Common myeloid progenitor, CD34-positive (primary cell): ENCODE results near the gene PSMB4.
"Not testable (repeated sequence)": the region's sequence is repeated elsewhere in the genome, so short reads cannot be mapped to it uniquely, and the experiment has no call there.

Experiments used
- CTCF ChIA-PET: fragments of 350-600 bp; sonication (Branson Sonifier 250); formaldehyde crosslinking; loops from one replicate; lab custom pipeline; 2021; ENCODE audit warnings: antibody characterized with exemption; lab: Charles Lee
- POLR2A ChIA-PET: fragments of 350-600 bp; sonication (Branson Sonifier 250); formaldehyde crosslinking; loops from one replicate; lab custom pipeline; 2021; ENCODE audit warnings: antibody characterized with exemption; lab: Charles Lee
- DNase-seq, 3 donors: peaks; one replicate each; pipeline versions ENCODE4 v3.0.0 to v3.0.0-alpha.2; 2013
- H3K27ac ChIP-seq, 2 experiments: 1 replicate in 1 of 2; 2 replicates in 1 of 2; pipeline ENCODE4 v1.7.0; 2013; ENCODE audit warnings: inconsistent platforms in 2 of 2, low read length in 2 of 2, mild to moderate bottlenecking in 2 of 2, low read depth in 1 of 2, moderate library complexity in 1 of 2; ENCODE audit not compliant: severe bottlenecking in 2 of 2, insufficient read depth in 1 of 2, poor library complexity in 1 of 2
- H3K27me3 ChIP-seq, 5 experiments: replicated peaks in 2 of 5; 1 replicate in 3 of 5; 2 replicates in 2 of 5; pipeline versions ENCODE4 v1.6.1 to v1.7.0; 2013; ENCODE audit warnings: low read length in 4 of 5, mild to moderate bottlenecking in 2 of 5, moderate library complexity in 2 of 5, inconsistent platforms in 1 of 5; ENCODE audit not compliant: insufficient read depth in 5 of 5, control insufficient read depth in 4 of 5
- H3K36me3 ChIP-seq, 4 experiments: 1 replicate in 2 of 4; 2 replicates in 2 of 4; pipeline versions ENCODE4 v1.6.1 to v1.7.0; 2013; ENCODE audit warnings: low read length in 3 of 4, control low read depth in 1 of 4, mild to moderate bottlenecking in 1 of 4; ENCODE audit not compliant: control insufficient read depth in 4 of 4, insufficient read depth in 4 of 4
- H3K4me1 ChIP-seq, 4 experiments: 1 replicate in 3 of 4; 2 replicates in 1 of 4; pipeline versions ENCODE4 v1.6.1 to v1.7.1; 2013; ENCODE audit warnings: low read length in 3 of 4, mild to moderate bottlenecking in 3 of 4, control low read depth in 1 of 4, inconsistent platforms in 1 of 4, moderate library complexity in 1 of 4; ENCODE audit not compliant: control insufficient read depth in 4 of 4, insufficient read depth in 4 of 4; ENCODE audit errors: control extremely low read depth in 1 of 4
- H3K4me3 ChIP-seq, 7 experiments: 1 replicate in 4 of 7; 2 replicates in 3 of 7; pipeline versions ENCODE4 v1.5.1 to v1.7.0; 2013; ENCODE audit warnings: mild to moderate bottlenecking in 7 of 7, low read length in 6 of 7, moderate library complexity in 6 of 7, inconsistent platforms in 2 of 7, low read depth in 2 of 7, control low read depth in 1 of 7; ENCODE audit not compliant: insufficient read depth in 4 of 7, control insufficient read depth in 1 of 7; ENCODE audit errors: extremely low read depth in 1 of 7
- H3K9me3 ChIP-seq, 5 experiments: 1 replicate in 4 of 5; 2 replicates in 1 of 5; pipeline versions ENCODE4 v1.6.1 to v1.7.1; 2013; ENCODE audit warnings: low read length in 4 of 5, mild to moderate bottlenecking in 2 of 5, inconsistent platforms in 1 of 5, low read depth in 1 of 5, moderate library complexity in 1 of 5; ENCODE audit not compliant: control insufficient read depth in 4 of 5, insufficient read depth in 2 of 5; ENCODE audit errors: control extremely low read depth in 1 of 5
- WGBS: methylation state at CpG from one replicate; pipeline ENCODE4 v1.1.5; 2013; ENCODE audit not compliant: insufficient coverage; 5-methylcytosine and 5-hydroxymethylcytosine counted together

PSMB4 gene

DNA sequence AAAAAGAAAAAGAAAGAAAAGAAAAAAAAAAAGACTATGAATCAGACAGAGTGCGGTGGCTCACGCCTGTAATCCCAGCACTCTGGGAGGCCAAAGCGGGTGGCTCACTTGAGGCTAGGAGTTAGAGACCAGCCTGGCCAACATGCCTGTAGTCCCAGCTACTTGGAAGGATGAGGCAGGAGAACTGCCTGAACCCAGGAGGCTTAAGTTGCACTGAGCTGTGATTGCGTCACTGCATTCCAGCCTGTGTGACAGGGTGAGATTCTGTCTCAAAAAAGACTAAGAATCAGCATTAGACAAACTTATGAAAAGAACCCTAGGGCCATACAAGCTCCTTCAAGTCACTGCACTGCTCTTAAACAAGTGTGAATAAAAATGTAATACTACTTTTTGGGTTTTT, 16.9 kb downstream of the PSMB4 start:
- H3K27me3 ChIP-seq = no peaks in the 10 kb centered on the region
- WGBS = 92% methylated on average over 4 of the region's 4 CpGs
- POLR2A ChIA-PET = interaction anchor here (1.3 kb wide), 1 partner anchor 8 kb away, joined by 3 read pairs; no protein-coding TSS in a partner anchor
- peaks cover 15 to 82% (median 48%) of the 10 kb centered on the region in 4 experiments for H3K36me3 ChIP-seq
- no peak for DNase-seq
- CTCF ChIA-PET = interaction anchor here (1.0 kb wide), 1 partner anchor 9 kb away, joined by 3 read pairs; no protein-coding TSS in a partner anchor
- no peak overlapping the region for H3K27ac ChIP-seq
- no peak overlapping the region for H3K4me3 ChIP-seq
- H3K4me1 ChIP-seq = no peaks in the 10 kb centered on the region
- no peaks in the 10 kb centered on the region for H3K9me3 ChIP-seq

DNA sequence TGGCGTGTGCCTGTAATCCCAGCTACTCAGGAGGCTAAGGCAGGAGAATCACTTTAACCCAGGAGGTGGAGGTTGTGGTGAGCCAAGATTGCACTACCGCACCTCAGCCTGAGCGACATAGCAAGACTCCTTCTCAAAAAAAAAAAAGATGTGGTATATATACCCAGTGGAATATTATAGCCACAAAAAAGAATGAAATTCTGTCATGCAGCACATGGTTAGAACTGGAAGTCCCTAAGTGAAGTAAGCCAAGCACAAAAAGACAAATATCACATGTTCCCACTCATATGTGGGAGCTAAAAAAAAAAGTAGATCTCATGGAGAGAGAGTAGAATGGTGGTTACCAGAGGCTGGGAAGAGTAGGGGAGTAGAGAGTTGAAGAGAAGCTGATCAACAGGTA, 18.7 kb downstream of the PSMB4 start:
- Histone ChIP-seq H3K4me3 (no peak overlapping the region), H3K9me3 (no peaks in the 10 kb centered on the region), H3K4me1 (no peaks in the 10 kb centered on the region), H3K27ac (no peak overlapping the region), H3K36me3 (peaks cover 12 to 82% (median 47%) of the 10 kb centered on the region in 4 experiments), H3K27me3 (no peaks in the 10 kb centered on the region)
- CTCF ChIA-PET = interaction anchor here (1.0 to 1.7 kb wide), 3 partner anchors 8 to 24 kb away, joined by 3 to 4 read pairs (median 4); no protein-coding TSS in a partner anchor
- POLR2A ChIA-PET = interaction anchor here (0.6 kb wide), 1 partner anchor 32 kb away, joined by 5 read pairs; no protein-coding TSS in a partner anchor
- WGBS = 100% methylated on average over 1 of the region's 3 CpGs
- DNase-seq = no peak

DNA sequence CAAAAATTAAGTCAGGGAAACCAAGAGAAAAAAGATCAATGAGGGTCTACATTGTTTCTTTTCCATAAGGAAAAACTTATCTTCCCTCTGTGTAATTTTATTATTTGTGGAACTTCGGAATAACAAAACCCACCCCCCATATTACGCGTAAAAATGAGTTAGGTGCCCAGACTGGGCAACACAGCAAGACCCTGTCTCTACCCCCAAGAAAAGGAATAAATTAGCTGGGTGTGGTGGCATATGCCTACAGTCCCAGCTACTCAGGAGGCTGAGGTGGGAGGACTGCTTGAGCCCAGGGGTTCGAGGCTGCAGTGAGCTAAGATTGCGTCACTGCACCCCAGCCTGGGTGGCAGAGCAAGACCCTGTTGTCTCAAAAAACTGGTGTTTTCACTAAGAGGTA, 20.4 kb downstream of the PSMB4 start:
- 50% methylated on average over 2 of the region's 5 CpGs for WGBS
- POLR2A ChIA-PET = interaction anchor here (0.6 kb wide), 1 partner anchor 53 kb away, joined by 3 read pairs; no protein-coding TSS in a partner anchor
- H3K27me3 ChIP-seq = no peaks in the 10 kb centered on the region

DNA sequence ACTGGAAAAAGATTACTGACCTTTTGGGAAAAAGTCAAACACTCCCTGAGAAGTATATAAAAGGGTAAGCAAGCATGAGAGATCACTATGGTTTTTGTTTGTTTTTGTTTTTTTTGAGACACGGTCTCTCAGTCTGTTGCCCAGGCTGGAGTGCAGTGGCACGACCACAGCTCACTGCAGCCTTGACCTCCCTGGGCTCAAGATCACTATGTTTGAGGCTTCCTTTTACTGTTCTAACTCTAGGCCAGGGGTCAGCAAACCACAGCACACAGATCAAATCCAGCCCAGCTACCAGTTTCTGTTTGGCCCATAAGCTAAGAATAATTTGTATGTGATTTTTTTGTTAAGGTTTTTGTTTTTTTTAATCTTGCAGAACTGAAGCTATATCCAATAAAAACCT, 25.7 kb downstream of the PSMB4 start:
- WGBS = 100% methylated on average over 2 of the region's 2 CpGs
- POLR2A ChIA-PET = interaction anchor here (0.6 to 0.7 kb wide), 2 partner anchors 10 to 529 kb away, joined by 3 read pairs; no protein-coding TSS in a partner anchor
- H3K27me3 ChIP-seq = no peaks in the 10 kb centered on the region
- no peak for DNase-seq
- CTCF ChIA-PET = interaction anchor here (0.7 to 1.2 kb wide), 5 partner anchors 12 to 382 kb away, joined by 3 read pairs; no protein-coding TSS in a partner anchor
- H3K9me3 ChIP-seq = no peaks in the 10 kb centered on the region
- no peak overlapping the region for H3K27ac ChIP-seq
- H3K36me3 ChIP-seq = peaks cover 25 to 85% (median 72%) of the 10 kb centered on the region in 4 experiments
- no peak overlapping the region for H3K4me3 ChIP-seq
- H3K4me1 ChIP-seq = no peaks in the 10 kb centered on the region

More for the DNA sequence above, 20.4 kb downstream of the PSMB4 start:
- no peak overlapping the region for H3K4me3 ChIP-seq
- peaks cover 22 to 84% (median 52%) of the 10 kb centered on the region in 4 experiments for H3K36me3 ChIP-seq
- CTCF ChIA-PET = interaction anchor here (0.7 to 1.0 kb wide), 2 partner anchors 15 to 109 kb away, joined by 3 read pairs; no protein-coding TSS in a partner anchor
- no peaks in the 10 kb centered on the region for H3K9me3 ChIP-seq
- DNase-seq = no peak
- H3K27ac ChIP-seq = no peak overlapping the region
- no peaks in the 10 kb centered on the region for H3K4me1 ChIP-seq

DNA sequence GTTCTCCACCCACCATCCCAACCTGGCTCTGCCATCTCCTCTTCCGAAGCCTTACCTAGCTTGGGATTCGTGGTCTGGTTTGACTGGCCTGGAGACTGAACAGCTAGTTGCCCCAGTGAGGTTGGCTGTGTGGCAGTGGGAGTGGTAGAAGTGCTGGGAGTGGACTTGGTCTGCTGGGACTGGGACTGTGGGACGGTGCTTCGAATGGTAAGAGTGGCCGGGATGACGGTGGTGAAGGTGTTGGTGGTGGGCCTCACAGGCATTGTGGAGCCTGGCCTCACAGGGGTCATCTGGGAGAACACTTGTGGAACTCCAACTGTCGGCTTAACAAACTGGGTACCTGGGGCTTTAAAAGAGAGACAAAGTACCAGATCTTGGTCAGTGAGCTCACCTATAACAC, 28.7 kb downstream of the PSMB4 start:
- Histone ChIP-seq H3K4me3 (no peak overlapping the region), H3K4me1 (no peaks in the 10 kb centered on the region), H3K27ac (no peak overlapping the region), H3K36me3 (peaks cover 19 to 67% (median 60%) of the 10 kb centered on the region in 4 experiments), H3K9me3 (no peaks in the 10 kb centered on the region), H3K27me3 (no peaks in the 10 kb centered on the region)
- DNase-seq = no peak
- POLR2A ChIA-PET = interaction anchor here (0.7 kb wide), 1 partner anchor 365 kb away, joined by 3 read pairs; no protein-coding TSS in a partner anchor
- WGBS = 100% methylated on average over 5 of the region's 7 CpGs
- CTCF ChIA-PET = interaction anchor here (0.9 to 1.2 kb wide), 2 partner anchors 10 to 128 kb away, joined by 3 to 4 read pairs; no protein-coding TSS in a partner anchor

DNA sequence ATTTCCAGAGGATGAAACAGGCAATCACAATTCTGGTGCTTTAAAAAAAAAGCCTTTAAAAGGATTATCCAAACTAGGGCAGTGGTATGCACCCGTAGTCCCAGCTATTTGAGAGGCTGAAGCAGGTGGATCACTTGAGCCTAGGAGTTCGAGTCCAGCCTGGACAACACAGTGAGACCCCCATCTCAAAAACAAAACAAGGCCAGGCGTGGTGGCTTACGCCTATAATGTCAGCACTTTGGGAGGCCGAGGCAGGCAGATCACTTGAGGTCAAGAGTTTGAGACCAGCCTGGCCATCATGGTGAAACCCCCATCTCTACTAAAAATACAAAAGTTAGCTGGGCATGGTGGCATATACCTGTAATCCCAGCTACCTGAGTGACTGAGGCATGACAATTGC, 34.5 kb downstream of the PSMB4 start:
- H3K27ac ChIP-seq, H3K4me3 ChIP-seq, POLR2A ChIA-PET, DNase-seq, H3K27me3 ChIP-seq, H3K4me1 ChIP-seq, H3K9me3 ChIP-seq: not testable (repeated sequence)
- CTCF ChIA-PET = interaction anchor here (0.6 to 2.1 kb wide), 2 partner anchors 10 to 749 kb away, joined by 3 to 6 read pairs; no protein-coding TSS in a partner anchor
- H3K36me3 ChIP-seq = peaks cover 2 to 37% (median 18%) of the 10 kb centered on the region in 4 experiments
- WGBS = 96% methylated on average over 5 of the region's 5 CpGs

DNA sequence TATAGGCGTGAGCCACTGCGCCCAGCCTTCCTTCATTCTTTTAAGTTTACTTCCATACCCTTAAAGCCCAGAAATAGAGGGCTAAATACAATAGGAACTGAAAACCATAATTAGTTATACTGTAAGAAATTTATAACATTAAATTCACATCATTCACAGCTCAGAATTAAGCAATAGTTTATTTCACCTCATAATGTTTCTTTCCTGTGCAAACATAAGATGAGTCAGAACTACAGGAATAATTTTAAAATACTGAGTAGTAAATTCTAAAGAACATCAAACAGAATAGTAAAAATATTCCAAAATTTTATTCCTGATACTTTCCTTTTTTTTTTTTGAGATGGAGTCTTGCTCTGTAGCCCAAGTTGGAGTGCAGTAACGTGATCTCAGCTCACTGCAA, 35.8 kb downstream of the PSMB4 start:
- DNase-seq = no peak
- POLR2A ChIA-PET = interaction anchor here (0.7 kb wide), 2 partner anchors 10 to 189 kb away, joined by 3 read pairs; no protein-coding TSS in a partner anchor

More for the DNA sequence above, 35.8 kb downstream of the PSMB4 start:
- H3K27ac ChIP-seq = no peak overlapping the region
- H3K27me3 ChIP-seq = no peaks in the 10 kb centered on the region
- H3K9me3 ChIP-seq = no peaks in the 10 kb centered on the region
- H3K36me3 ChIP-seq = peaks cover 3 to 29% (median 12%) of the 10 kb centered on the region in 4 experiments
- CTCF ChIA-PET = interaction anchor here (0.6 to 2.1 kb wide), 3 partner anchors 9 to 128 kb away, joined by 3 to 6 read pairs (median 4); no protein-coding TSS in a partner anchor
- peaks cover 0 to 5% (median 0%) of the 10 kb centered on the region in 4 experiments for H3K4me1 ChIP-seq
- H3K4me3 ChIP-seq = no peak overlapping the region
- no CpG with 5 or more reads among the region's 3 CpGs for WGBS
